ENCODE data around the gene BDKRB1. TPM values are rescaled to one million over a fixed set of nuclear protein-coding genes. Genes with fewer than 3 reads are reported as not detected.

The BDKRB1 gene
- total and polyA plus RNA-seq, 2 donors (not counting 3 experiments of a cell fraction or from before 2014, with no cell fraction given), result not detected

DNA sequence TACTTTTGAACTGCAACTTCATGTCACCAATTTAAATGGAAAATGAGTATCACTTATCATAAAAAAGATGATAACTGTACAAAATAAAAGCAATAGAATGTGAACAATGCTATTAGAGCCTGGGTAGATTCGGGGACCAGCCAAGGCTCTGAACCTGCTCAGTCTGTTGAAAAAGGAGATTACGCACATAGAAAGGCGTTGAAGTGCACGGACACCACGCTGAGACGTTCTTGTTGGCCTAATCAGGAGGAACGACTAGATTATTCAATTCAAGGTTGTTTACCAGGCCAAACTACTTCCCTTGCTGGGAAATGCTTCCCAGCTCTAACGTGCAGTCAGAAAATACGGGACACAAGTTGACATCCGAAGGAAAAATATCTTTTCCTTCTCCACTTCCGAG lies 23.5 kb upstream of the BDKRB1 start:
- Histone ChIP-seq H3K27me3 (ENCODE audit: control insufficient read depth in 2 of 2, insufficient read depth in 2 of 2, low read length in 2 of 2) (no peaks in the 10 kb centered on the region), H3K79me2 (ENCODE audit: control insufficient read depth, insufficient read depth, low read length) (no peaks in the 10 kb centered on the region), H3K36me3 (ENCODE audit: control insufficient read depth in 2 of 2, extremely low read depth in 1 of 2, insufficient read depth in 2 of 2, low read length in 2 of 2) (no peaks in the 10 kb centered on the region), H3K4me1 (ENCODE audit: control insufficient read depth, extremely low read depth, insufficient read depth, low read length) (no peaks in the 10 kb centered on the region), H3K27ac (ENCODE audit: insufficient read depth, low read depth, low read length) (no peak overlapping the region), H4K20me1 (replicated peaks; ENCODE audit: control insufficient read depth, extremely low read depth, insufficient read depth, low read length) (no peaks in the 10 kb centered on the region), H3K9ac (replicated peaks; ENCODE audit: extremely low read depth, insufficient read depth, low read length) (no peak overlapping the region), H3K9me3 (replicated peaks; ENCODE audit: control insufficient read depth, insufficient read depth, low read length) (no peaks in the 10 kb centered on the region), H3K9me1 (replicated peaks; ENCODE audit: control insufficient read depth, extremely low read depth, insufficient read depth, low read length) (no peaks in the 10 kb centered on the region), H3K4me3 (replicated peaks in 1 of 3; ENCODE audit: insufficient read depth in 1 of 3, low read depth in 1 of 3, low read length in 3 of 3) (no peak overlapping the region), H2AFZ (ENCODE audit: low read depth, low read length) (no peak overlapping the region), H3K4me2 (ENCODE audit: insufficient read depth, low read length) (no peak overlapping the region)
- intact Hi-C loops (cut with micrococcal nuclease) (no loop called here), dilution Hi-C loops (cut with MboI; ENCODE audit: extremely low pct_ligation_motif_present, low sequenced_read_pairs) (no loop called here)
- CTCF ChIA-PET, result interaction anchor here (1.7 kb wide), 1 partner anchor 43 kb away, joined by 3 read pairs; no protein-coding TSS in a partner anchor
- FAIRE-seq, result no peak
- DNase-seq (ENCODE audit: low read depth, low spot score), result no peak
- POLR2A ChIA-PET, result no interaction called here
- no TSS peak for BruUV-seq (replicated peaks)
- no peak for TF ChIP-seq POLR2AphosphoS5 (IDR thresholded peaks at IDR 0.05; ENCODE audit: insufficient read depth, low read depth, low read length)
- TF ChIP-seq, protein P1, sequence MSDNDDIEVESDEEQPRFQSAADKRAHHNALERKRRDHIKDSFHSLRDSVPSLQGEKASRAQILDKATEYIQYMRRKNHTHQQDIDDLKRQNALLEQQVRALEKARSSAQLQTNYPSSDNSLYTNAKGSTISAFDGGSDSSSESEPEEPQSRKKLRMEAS (IDR thresholded peaks at IDR 0.05; ENCODE audit: insufficient read depth, insufficient read length), result no peak
- TF ChIP-seq GATA2 (IDR thresholded peaks at IDR 0.05; ENCODE audit: insufficient read depth, insufficient read length, low read depth, low read length), result no peak
- no peak for TF ChIP-seq FOS (IDR thresholded peaks at IDR 0.05; ENCODE audit: borderline replicate concordance, insufficient read depth, low read length)
- TF ChIP-seq JUN (IDR thresholded peaks at IDR 0.05; ENCODE audit: borderline replicate concordance, insufficient read depth, insufficient read length, low read depth), result no peak
- no peak for TF ChIP-seq EZH2 (IDR thresholded peaks at IDR 0.05; ENCODE audit: borderline replicate concordance, low read depth, low read length, severe bottlenecking)
- TF ChIP-seq POLR2A (IDR thresholded peaks at IDR 0.05; ENCODE audit: low read depth, low read length), result no peak
- TF ChIP-seq MYC (IDR thresholded peaks at IDR 0.05; ENCODE audit: low read depth, low read length), result no peak
- TF ChIP-seq, protein P2, sequence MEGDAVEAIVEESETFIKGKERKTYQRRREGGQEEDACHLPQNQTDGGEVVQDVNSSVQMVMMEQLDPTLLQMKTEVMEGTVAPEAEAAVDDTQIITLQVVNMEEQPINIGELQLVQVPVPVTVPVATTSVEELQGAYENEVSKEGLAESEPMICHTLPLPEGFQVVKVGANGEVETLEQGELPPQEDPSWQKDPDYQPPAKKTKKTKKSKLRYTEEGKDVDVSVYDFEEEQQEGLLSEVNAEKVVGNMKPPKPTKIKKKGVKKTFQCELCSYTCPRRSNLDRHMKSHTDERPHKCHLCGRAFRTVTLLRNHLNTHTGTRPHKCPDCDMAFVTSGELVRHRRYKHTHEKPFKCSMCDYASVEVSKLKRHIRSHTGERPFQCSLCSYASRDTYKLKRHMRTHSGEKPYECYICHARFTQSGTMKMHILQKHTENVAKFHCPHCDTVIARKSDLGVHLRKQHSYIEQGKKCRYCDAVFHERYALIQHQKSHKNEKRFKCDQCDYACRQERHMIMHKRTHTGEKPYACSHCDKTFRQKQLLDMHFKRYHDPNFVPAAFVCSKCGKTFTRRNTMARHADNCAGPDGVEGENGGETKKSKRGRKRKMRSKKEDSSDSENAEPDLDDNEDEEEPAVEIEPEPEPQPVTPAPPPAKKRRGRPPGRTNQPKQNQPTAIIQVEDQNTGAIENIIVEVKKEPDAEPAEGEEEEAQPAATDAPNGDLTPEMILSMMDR (IDR thresholded peaks at IDR 0.05; ENCODE audit: extremely low read depth in 1 of 2, insufficient read depth in 1 of 2, low read depth in 1 of 2, low read length in 2 of 2), result no peak
